B cell (primary cell): ENCODE data around the gene LECT2. TPM values are rescaled to one million over a fixed set of nuclear protein-coding genes. Genes with fewer than 3 reads are reported as not detected.

Experiments used
- ATAC-seq: fragments of 200-7000 bp; cut with Tn5 transposase; one replicate; pipeline ENCODE4 v1.10.0; 2021; ENCODE audit warnings: low read depth, mild to moderate bottlenecking, moderate number of reproducible peaks, moderate library complexity
- CTCF ChIA-PET: fragments of 350-600 bp; sonication (Branson Sonifier 250); formaldehyde crosslinking; loops from one replicate; lab custom pipeline; 2021; ENCODE audit warnings: antibody characterized with exemption, inconsistent platforms; lab: Charles Lee
- POLR2A ChIA-PET: fragments of 350-600 bp; sonication (Branson Sonifier 250); formaldehyde crosslinking; loops from one replicate; lab custom pipeline; 2021; ENCODE audit warnings: antibody characterized with exemption; lab: Charles Lee
- DNase-seq: peaks from one replicate; pipeline ENCODE4 v3.0.0; 2013
- H2AFZ ChIP-seq: 2 replicates; pipeline ENCODE4 v1.6.1; 2012; ENCODE audit warnings: mild to moderate bottlenecking, low read depth, low read length; ENCODE audit not compliant: insufficient read depth, poor library complexity, severe bottlenecking
- H3K27ac ChIP-seq, 2 donors: 1 replicate in 1 of 2; 2 replicates in 1 of 2; pipeline ENCODE4 v1.5.1; 2012 to 2013; ENCODE audit warnings: low read length in 2 of 2, mild to moderate bottlenecking in 2 of 2, moderate library complexity in 1 of 2
- H3K27me3 ChIP-seq, 4 experiments: fragments of 200-600 bp in 1 of 4; sonication (generic) in 1 of 4; replicated peaks in 1 of 4; 1 replicate in 2 of 4; 2 replicates in 2 of 4; pipeline versions ENCODE4 v1.6.1 to v1.7.0; 2013 to 2016; ENCODE audit warnings: low read length in 3 of 4, mild to moderate bottlenecking in 2 of 4, mixed read lengths in 1 of 4, moderate library complexity in 1 of 4; ENCODE audit not compliant: insufficient read depth in 4 of 4, control insufficient read depth in 3 of 4; ENCODE audit errors: control extremely low read depth in 1 of 4
- H3K36me3 ChIP-seq, 2 experiments: replicated peaks in 1 of 2; 1 replicate in 1 of 2; 2 replicates in 1 of 2; pipeline versions ENCODE4 v1.6.1 to v1.7.1; 2013; ENCODE audit warnings: low read length in 1 of 2; ENCODE audit not compliant: insufficient read depth in 2 of 2, control insufficient read depth in 1 of 2; ENCODE audit errors: control extremely low read depth in 1 of 2, extremely low read depth in 1 of 2
- H3K4me1 ChIP-seq, 2 donors: fragments of 200-600 bp in 1 of 2; sonication (generic) in 1 of 2; 1 replicate in 1 of 2; 2 replicates in 1 of 2; pipeline versions ENCODE4 v1.5.1 to v1.6.1; 2013 to 2017; ENCODE audit warnings: low read length in 2 of 2; ENCODE audit not compliant: control insufficient read depth in 2 of 2, insufficient read depth in 2 of 2
- H3K4me2 ChIP-seq: replicated peaks from 2 replicates; pipeline ENCODE3; 2012; ENCODE audit warnings: mild to moderate bottlenecking, low read depth, low read length; ENCODE audit not compliant: poor library complexity, severe bottlenecking
- H3K4me3 ChIP-seq, 5 experiments: fragments of 200-600 bp in 1 of 5; sonication (generic) in 1 of 5; 1 replicate in 3 of 5; 2 replicates in 2 of 5; pipeline versions ENCODE4 v1.5.1 to v1.7.0; 2011 to 2016; ENCODE audit warnings: low read length in 4 of 5, mild to moderate bottlenecking in 4 of 5, low read depth in 2 of 5, control low read depth in 1 of 5, moderate library complexity in 1 of 5; ENCODE audit not compliant: insufficient read depth in 1 of 5; ENCODE audit errors: control extremely low read depth in 1 of 5, extremely low read depth in 1 of 5
- H3K79me2 ChIP-seq: fragments of 200-600 bp; sonication (generic); one replicate; pipeline ENCODE4 v1.6.0; 2016; ENCODE audit warnings: low read length; ENCODE audit not compliant: control insufficient read depth, insufficient read depth
- H3K9ac ChIP-seq: fragments of 200-600 bp; sonication (generic); 2 replicates; pipeline ENCODE4 v1.6.1; 2017; ENCODE audit warnings: mild to moderate bottlenecking, low read length, moderate library complexity
- H3K9me3 ChIP-seq, 3 donors: one replicate each; pipeline versions ENCODE4 v1.6.1 to v1.7.1; 2013; ENCODE audit warnings: low read length in 2 of 3; ENCODE audit not compliant: control insufficient read depth in 2 of 3, insufficient read depth in 1 of 3; ENCODE audit errors: control extremely low read depth in 1 of 3
- H4K20me1 ChIP-seq: 2 replicates; pipeline ENCODE4 v1.6.0; 2012; ENCODE audit warnings: mild to moderate bottlenecking, low read length; ENCODE audit not compliant: insufficient read depth, control insufficient read depth, poor library complexity, severe bottlenecking
- H3K27ac Mint-ChIP-seq: one replicate; pipeline ENCODE4 v1.8.0; 2021; ENCODE audit warnings: mixed read lengths
- H3K27me3 Mint-ChIP-seq: one replicate; pipeline ENCODE4 v1.8.0; 2021; ENCODE audit warnings: mixed read lengths
- H3K4me1 Mint-ChIP-seq: one replicate; pipeline ENCODE4 v1.8.0; 2021; ENCODE audit warnings: mixed read lengths
- H3K4me3 Mint-ChIP-seq: one replicate; pipeline ENCODE4 v1.8.0; 2021; ENCODE audit warnings: mixed read lengths
- H3K9me3 Mint-ChIP-seq: one replicate; pipeline ENCODE4 v1.8.0; 2022; ENCODE audit warnings: mixed read lengths; ENCODE audit not compliant: insufficient read depth
- CTCF ChIP-seq: fragments of 200-600 bp; IDR thresholded peaks from one replicate; pipeline ENCODE4 v1.8.0; 2022; ENCODE audit warnings: antibody characterized with exemption, mild to moderate bottlenecking
- EZH2 ChIP-seq: IDR thresholded peaks from 2 replicates; pipeline ENCODE4 v1.6.1; 2012; ENCODE audit warnings: borderline replicate concordance, low read depth, mild to moderate bottlenecking, moderate library complexity, low read length; ENCODE audit not compliant: insufficient read depth, poor library complexity, severe bottlenecking
- WGBS: methylation state at CpG from one replicate; pipeline ENCODE4 v1.1.5; 2013; ENCODE audit warnings: missing lambda C conversion rate; ENCODE audit not compliant: insufficient coverage; 5-methylcytosine and 5-hydroxymethylcytosine counted together
- intact Hi-C: fragments of 100-400 bp; cut with micrococcal nuclease; formaldehyde crosslinking; loops from one replicate; pipeline ENCODE4 v1.10.0; 2022
- polyA plus RNA-seq: library from polyadenylated mRNA; depleted of rRNA; stranded (reverse); fragments of >200 nt; gene quantifications from 2 replicates; pipeline ENCODE4 v1.2.3, GENCODE V29; 2012
- total RNA-seq, 2 donors: library from RNA; stranded (reverse); fragments of 120-200 nt in 1 of 2; gene quantifications; 1 replicate in 1 of 2; 2 replicates in 1 of 2; pipeline versions ENCODE4 v1.2.3 to v1.2.4, GENCODE V29; 2013 to 2022

Gene LECT2
- total and polyA plus RNA-seq, 2 donors (not counting 1 experiment from before 2014, with no cell fraction given), result not detected

GRCh38 chr5:135965504-135965903, 10.7 kb upstream of the LECT2 start:
- CTCF ChIA-PET, result no interaction called here

More at GRCh38 chr5:135965504-135965903, 10.7 kb upstream of the LECT2 start:
- no peak for TF ChIP-seq CTCF
- no peak for TF ChIP-seq EZH2
- H3K4me2 ChIP-seq, result no peak overlapping the region
- H4K20me1 ChIP-seq, result no peaks in the 10 kb centered on the region
- H3K4me3 ChIP-seq, result no peak overlapping the region
- Mint-ChIP-seq H3K4me1 (no peaks in the 10 kb centered on the region), H3K4me3 (no peak overlapping the region), H3K27ac (no peak overlapping the region), H3K27me3 (peaks cover 8% of the 10 kb centered on the region), H3K9me3 (peaks cover 3% of the 10 kb centered on the region)
- H2AFZ ChIP-seq, result no peak overlapping the region
- ATAC-seq, result no peak
- H3K4me1 ChIP-seq, result no peaks in the 10 kb centered on the region
- POLR2A ChIA-PET, result no interaction called here
- intact Hi-C loops, result no loop called here
- no peaks in the 10 kb centered on the region for H3K27me3 ChIP-seq
- no peak overlapping the region for H3K27ac ChIP-seq
- H3K9ac ChIP-seq, result no peak overlapping the region
- no peaks in the 10 kb centered on the region for H3K36me3 ChIP-seq
- WGBS, result 100% methylated on average over 1 of the region's 3 CpGs
- no peak for DNase-seq
- no peaks in the 10 kb centered on the region for H3K9me3 ChIP-seq
- no peaks in the 10 kb centered on the region for H3K79me2 ChIP-seq
